Measurements from ENCODE around the gene LCN6. TPM values are rescaled to one million over a fixed set of nuclear protein-coding genes. Genes with fewer than 3 reads are reported as not detected.

LCN6 gene
- total and polyA plus RNA-seq, 2 of the 4 experiments (the other 2 are of a cell fraction), result not detected

- no peaks in the 10 kb centered on the region for H4K20me1 ChIP-seq (ENCODE audit: insufficient read depth, low read length)
- CTCF ChIA-PET, result interaction anchor here (0.6 to 1.7 kb wide), 3 partner anchors 15 to 238 kb away, joined by 3 to 7 read pairs (median 3); no protein-coding TSS in a partner anchor
- 78% methylated on average over 4 of the region's 13 CpGs; no CpG with 5 or more reads in 1 of the 2 experiments for WGBS, 2 experiments (ENCODE audit: extremely low coverage in 2 of 2, insufficient read length in 1 of 2)
- no peak overlapping the region for H3K18ac ChIP-seq (ENCODE audit: low read depth, low read length)
- no peak overlapping the region for H3K23ac ChIP-seq (ENCODE audit: low read depth, low read length)
- H4K8ac ChIP-seq (ENCODE audit: low read depth in 2 of 2, low read length in 2 of 2), result no peak overlapping the region
- BruUV-seq (replicated peaks), result no TSS peak
- no peak overlapping the region for H4K91ac ChIP-seq (ENCODE audit: insufficient read depth, low read depth, low read length)
- ATAC-seq (ENCODE audit: low read depth) (no peak), DNase-seq (no peak)
- no peak overlapping the region for H3K4me3 ChIP-seq (ENCODE audit: insufficient read depth, low read depth, low read length)
- no peak overlapping the region for H3K27ac ChIP-seq (ENCODE audit: insufficient read depth, low read length)
- H3K4me1 ChIP-seq (ENCODE audit: control insufficient read depth, insufficient read depth, low read length), result no peaks in the 10 kb centered on the region
- no peak for TF ChIP-seq CTCF (conservative IDR thresholded peaks at IDR 0.05; ENCODE audit: low read depth, low read length)
- no peak for TF ChIP-seq MAFK (IDR thresholded peaks at IDR 0.05; ENCODE audit: low read depth, low read length)
- no peak overlapping the region for H3K56ac ChIP-seq (ENCODE audit: extremely low read depth, insufficient read depth, low read length)
- no peak overlapping the region for H2AK9ac ChIP-seq (replicated peaks; ENCODE audit: low read depth, low read length, poor library complexity)
- no peak overlapping the region for H4K5ac ChIP-seq (ENCODE audit: low read depth, low read length)
- no peak overlapping the region for H3K14ac ChIP-seq (replicated peaks; ENCODE audit: low read depth, low read length)
- no peaks in the 10 kb centered on the region for H3K9me1 ChIP-seq (ENCODE audit: insufficient read depth, low read length)
- H2AK5ac ChIP-seq (ENCODE audit: low read depth, low read length), result no peak overlapping the region
- no peaks in the 10 kb centered on the region for H3K79me1 ChIP-seq (ENCODE audit: low read depth in 1 of 2, low read length in 2 of 2)
- peaks cover under 1% of the 10 kb centered on the region; the same call in 1 of the 2 replicates for H3K9me3 ChIP-seq (ENCODE audit: control insufficient read depth, insufficient read depth, low read length)
- peaks cover 1% of the 10 kb centered on the region; the same call in 1 of the 2 replicates for H3K27me3 ChIP-seq (ENCODE audit: control insufficient read depth, insufficient read depth, low read length)
- dilution Hi-C loops (cut with HindIII; ENCODE audit: low sequenced_read_pairs, unreplicated experiment) (no loop called here), in situ Hi-C loops (cut with MboI; ENCODE audit: low sequenced_read_pairs) (no loop called here), intact Hi-C loops (cut with micrococcal nuclease) (no loop called here)
- H3K9ac ChIP-seq (ENCODE audit: low read depth, low read length), result no peak overlapping the region
- no peak overlapping the region for H2BK5ac ChIP-seq (ENCODE audit: low read depth, low read length, poor library complexity, severe bottlenecking)
- no peak overlapping the region for H2BK20ac ChIP-seq (ENCODE audit: low read depth, low read length)
- POLR2A ChIA-PET (ENCODE audit: unreplicated experiment), result interaction anchor here (0.5 kb wide), 1 partner anchor 33 kb away, joined by 3 read pairs; no protein-coding TSS in a partner anchor
- no peak overlapping the region for H3K4me2 ChIP-seq (ENCODE audit: low read depth, low read length)
- H3K4ac ChIP-seq (ENCODE audit: low read depth, low read length), result no peak overlapping the region
- H2BK15ac ChIP-seq (ENCODE audit: low read depth, low read length), result no peak overlapping the region
- H2BK120ac ChIP-seq (ENCODE audit: low read depth, low read length), result no peak overlapping the region
- H2AFZ ChIP-seq (replicated peaks; ENCODE audit: low read length, poor library complexity), result no peak overlapping the region
- no peaks in the 10 kb centered on the region for H3K36me3 ChIP-seq (ENCODE audit: control insufficient read depth, insufficient read depth, low read length)
These were observed 13.2 kb upstream of the LCN6 start for GRCh38 chr9:136761545-136761981.

Measured in IMR-90 (cell line).